Measurements from ENCODE around the gene MSTO1. TPM values are rescaled to one million over a fixed set of nuclear protein-coding genes. Genes with fewer than 3 reads are reported as not detected.
"Not testable (repeated sequence)": the region's sequence is repeated elsewhere in the genome, so short reads cannot be mapped to it uniquely, and the experiment has no call there.

The MSTO1 gene
- total RNA-seq, 1 donor from 2014 or later: 13.1 TPM

DNA sequence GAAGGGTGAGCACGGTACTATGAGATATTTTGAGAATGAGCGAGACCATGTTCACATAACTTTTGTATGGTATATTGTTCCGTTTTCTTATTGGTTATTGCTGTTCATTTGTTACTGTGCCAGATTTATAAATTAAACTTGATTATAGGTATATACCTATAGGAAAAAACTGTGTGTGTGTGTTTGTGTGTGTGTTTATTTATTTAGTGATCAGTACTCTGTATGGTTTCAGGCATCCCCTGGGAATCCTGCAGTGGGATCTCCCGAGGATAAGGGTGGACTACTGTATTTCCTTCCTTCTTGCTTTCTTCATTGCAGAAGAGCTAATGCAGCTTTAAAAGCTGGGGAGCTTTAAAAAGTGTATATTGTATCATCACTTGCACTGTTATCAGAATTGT lies 39.4 kb upstream of the MSTO1 start:
- Histone ChIP-seq H3K4me1 (peaks cover 14% of the 10 kb centered on the region), H3K27ac (replicated peaks) (no peak overlapping the region), H3K27me3 (ENCODE audit: low read depth) (no peaks in the 10 kb centered on the region), H3K36me3 (no peaks in the 10 kb centered on the region), H3K9me3 (replicated peaks) (no peaks in the 10 kb centered on the region), H3K4me3 (no peak overlapping the region)
- no peak for DNase-seq
- TF ChIP-seq, protein P1, sequence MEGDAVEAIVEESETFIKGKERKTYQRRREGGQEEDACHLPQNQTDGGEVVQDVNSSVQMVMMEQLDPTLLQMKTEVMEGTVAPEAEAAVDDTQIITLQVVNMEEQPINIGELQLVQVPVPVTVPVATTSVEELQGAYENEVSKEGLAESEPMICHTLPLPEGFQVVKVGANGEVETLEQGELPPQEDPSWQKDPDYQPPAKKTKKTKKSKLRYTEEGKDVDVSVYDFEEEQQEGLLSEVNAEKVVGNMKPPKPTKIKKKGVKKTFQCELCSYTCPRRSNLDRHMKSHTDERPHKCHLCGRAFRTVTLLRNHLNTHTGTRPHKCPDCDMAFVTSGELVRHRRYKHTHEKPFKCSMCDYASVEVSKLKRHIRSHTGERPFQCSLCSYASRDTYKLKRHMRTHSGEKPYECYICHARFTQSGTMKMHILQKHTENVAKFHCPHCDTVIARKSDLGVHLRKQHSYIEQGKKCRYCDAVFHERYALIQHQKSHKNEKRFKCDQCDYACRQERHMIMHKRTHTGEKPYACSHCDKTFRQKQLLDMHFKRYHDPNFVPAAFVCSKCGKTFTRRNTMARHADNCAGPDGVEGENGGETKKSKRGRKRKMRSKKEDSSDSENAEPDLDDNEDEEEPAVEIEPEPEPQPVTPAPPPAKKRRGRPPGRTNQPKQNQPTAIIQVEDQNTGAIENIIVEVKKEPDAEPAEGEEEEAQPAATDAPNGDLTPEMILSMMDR (IDR thresholded peaks at IDR 0.05; ENCODE audit: borderline replicate concordance): no peak
- intact Hi-C loops (cut with micrococcal nuclease): no loop called here

DNA sequence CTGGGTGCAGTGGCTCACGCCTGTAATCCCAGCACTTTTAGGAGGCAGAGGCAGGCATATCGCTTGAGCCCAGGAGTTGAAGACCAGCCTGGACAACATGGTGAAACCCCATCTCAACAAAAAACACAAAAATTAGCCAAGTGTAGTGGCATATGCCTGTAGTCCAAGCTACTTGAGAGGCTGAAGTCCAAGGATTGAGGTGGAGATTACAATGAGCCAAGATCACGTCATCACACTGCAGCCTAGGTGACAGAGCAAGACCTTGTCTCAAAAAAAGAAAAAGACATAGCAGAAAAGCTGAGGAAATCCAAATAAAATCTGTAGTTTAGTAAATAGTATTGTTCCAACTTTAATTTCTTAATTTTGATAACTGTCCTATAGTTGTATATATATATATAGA lies 35.9 kb upstream of the MSTO1 start:
- Histone ChIP-seq H3K4me3 (no peak overlapping the region), H3K27me3 (ENCODE audit: low read depth) (no peaks in the 10 kb centered on the region), H3K27ac (replicated peaks) (no peak overlapping the region), H3K9me3 (replicated peaks) (no peaks in the 10 kb centered on the region), H3K4me1 (peaks cover 14% of the 10 kb centered on the region), H3K36me3 (no peaks in the 10 kb centered on the region)
- intact Hi-C loops (cut with micrococcal nuclease): no loop called here
- TF ChIP-seq, protein P1 (IDR thresholded peaks at IDR 0.05; ENCODE audit: borderline replicate concordance): no peak
- no peak for DNase-seq

DNA sequence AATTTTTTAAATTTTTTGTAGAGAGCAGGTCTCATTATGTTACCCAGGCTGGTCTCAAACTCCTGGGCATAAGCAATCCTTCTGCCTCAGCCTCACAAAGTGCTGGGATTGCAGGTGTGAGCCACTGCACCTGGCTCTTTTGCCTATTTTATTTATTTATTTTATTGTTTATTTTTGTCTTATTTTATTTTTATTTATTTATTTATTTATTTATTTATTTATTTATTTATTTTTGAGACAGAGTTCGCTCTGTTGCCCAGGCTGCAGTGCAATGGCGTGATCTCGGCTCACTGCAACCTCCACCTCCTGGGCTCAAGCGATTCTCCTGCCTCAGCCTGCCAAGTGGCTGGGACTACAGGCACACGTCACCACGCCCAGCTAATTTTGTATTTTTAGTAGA lies 34.4 kb upstream of the MSTO1 start:
- DNase-seq; intact Hi-C loops (cut with micrococcal nuclease); H3K27ac ChIP-seq (replicated peaks); H3K36me3 ChIP-seq; H3K4me1 ChIP-seq; H3K4me3 ChIP-seq; H3K27me3 ChIP-seq (ENCODE audit: low read depth); H3K9me3 ChIP-seq (replicated peaks): not testable (repeated sequence)

DNA sequence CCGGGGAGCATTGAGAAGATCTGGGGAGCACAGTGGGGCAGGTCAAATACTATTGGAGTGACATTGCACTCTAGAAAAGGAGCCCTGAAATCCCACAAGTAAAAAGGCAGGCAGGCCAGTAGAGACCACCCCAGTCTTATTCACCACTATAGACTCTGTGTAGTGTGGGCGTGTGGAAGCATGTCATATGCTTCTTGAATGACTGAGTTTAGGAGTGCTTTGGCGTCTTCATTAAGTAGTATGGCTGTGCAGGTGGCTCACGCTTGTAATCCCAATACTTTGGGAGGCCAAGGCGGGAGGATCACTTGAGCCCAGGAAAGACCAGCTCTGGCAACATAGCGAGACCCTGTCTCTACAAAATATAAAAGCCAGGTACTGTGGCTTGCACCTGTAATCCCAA lies 26.2 kb upstream of the MSTO1 start:
- H3K36me3 ChIP-seq; H3K27ac ChIP-seq (replicated peaks); DNase-seq; H3K4me1 ChIP-seq; H3K27me3 ChIP-seq (ENCODE audit: low read depth); H3K9me3 ChIP-seq (replicated peaks); H3K4me3 ChIP-seq; intact Hi-C loops (cut with micrococcal nuclease): not testable (repeated sequence)

DNA sequence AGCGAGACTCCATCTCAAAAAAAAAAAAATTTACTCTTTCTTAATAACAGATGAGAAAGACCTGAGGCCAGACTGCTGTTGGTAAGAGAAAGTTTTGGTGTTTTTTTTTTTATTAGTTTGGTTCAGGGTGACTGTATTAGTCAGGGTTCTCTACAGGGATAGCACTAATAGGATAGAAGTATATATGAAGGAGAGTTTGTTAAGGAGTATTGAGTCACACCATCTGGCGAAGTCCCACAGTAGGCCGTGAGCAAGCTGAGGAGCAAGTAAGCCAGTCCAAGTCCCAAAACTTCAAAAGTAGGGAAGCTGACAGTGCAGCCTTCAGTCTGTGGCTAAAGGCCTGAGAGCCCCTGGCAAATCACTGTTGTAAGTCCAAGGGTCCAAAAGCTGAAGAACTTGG lies 20.7 kb upstream of the MSTO1 start:
- H3K9me3 ChIP-seq (replicated peaks); intact Hi-C loops (cut with micrococcal nuclease); H3K4me1 ChIP-seq; H3K4me3 ChIP-seq; H3K36me3 ChIP-seq; DNase-seq; H3K27me3 ChIP-seq (ENCODE audit: low read depth); H3K27ac ChIP-seq (replicated peaks): not testable (repeated sequence)

DNA sequence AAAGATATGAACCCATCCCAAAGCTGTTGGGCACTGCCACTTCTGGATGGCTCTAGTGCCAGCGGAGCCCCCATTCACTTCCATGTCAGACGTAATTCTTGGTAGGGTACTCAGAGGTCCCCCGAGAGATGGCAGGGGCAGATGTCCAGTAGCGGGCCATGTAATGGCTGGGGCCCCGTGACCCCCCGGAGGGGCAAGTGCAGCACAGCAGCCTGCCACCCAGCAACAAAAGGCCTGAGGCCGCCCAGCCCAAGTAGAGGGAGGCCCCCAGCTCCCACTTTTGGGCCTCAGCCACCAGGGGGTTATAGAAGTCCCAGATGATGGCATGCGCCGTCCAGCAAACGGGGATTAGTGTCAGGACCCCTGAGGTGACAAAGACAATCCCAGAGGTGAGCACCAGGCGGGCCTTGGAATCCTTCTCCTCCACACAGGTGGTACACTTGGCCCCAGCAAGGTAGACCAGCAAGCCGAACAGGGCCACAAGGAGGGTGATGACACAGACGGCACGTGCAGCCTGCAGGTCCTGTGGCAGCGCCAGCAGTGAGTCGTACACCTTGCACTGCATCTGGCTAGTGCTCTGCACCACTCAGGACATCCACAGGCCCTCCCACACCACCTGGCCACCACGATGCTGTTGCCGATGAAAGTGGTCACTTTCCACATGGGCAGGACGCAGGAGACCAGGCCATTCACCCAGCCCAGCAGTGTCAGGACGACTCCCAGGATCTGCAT lies 19.3 kb upstream of the MSTO1 start:
- intact Hi-C loops (cut with micrococcal nuclease); H3K4me1 ChIP-seq; H3K27ac ChIP-seq (replicated peaks); H3K27me3 ChIP-seq (ENCODE audit: low read depth); H3K36me3 ChIP-seq; H3K4me3 ChIP-seq; DNase-seq; H3K9me3 ChIP-seq (replicated peaks): not testable (repeated sequence)

DNA sequence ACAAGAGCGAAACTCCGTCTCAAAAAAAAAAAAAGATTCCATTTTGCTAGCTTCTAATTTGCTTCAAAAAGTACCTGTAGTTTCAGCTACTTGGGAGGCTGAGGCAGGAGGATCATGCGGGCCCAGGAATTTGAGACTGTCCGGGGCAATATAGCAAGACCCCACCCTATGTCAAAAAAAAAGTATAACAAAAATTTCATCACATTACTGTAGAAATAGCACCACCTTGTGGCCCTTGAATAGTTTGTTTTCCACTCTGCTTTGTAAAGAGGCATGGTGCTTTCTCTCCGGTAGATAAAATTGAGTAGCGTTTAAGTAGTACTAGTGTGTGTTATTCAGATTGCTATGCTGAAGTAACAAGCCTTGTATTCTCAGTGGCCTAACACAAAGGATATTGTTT lies 18.2 kb upstream of the MSTO1 start:
- Histone ChIP-seq H3K27ac (replicated peaks) (no peak overlapping the region), H3K36me3 (no peaks in the 10 kb centered on the region), H3K9me3 (replicated peaks) (no peaks in the 10 kb centered on the region), H3K4me1 (no peaks in the 10 kb centered on the region), H3K4me3 (no peak overlapping the region), H3K27me3 (ENCODE audit: low read depth) (no peaks in the 10 kb centered on the region)
- intact Hi-C loops (cut with micrococcal nuclease): no loop called here
- no peak for DNase-seq
- TF ChIP-seq, protein P1 (IDR thresholded peaks at IDR 0.05; ENCODE audit: borderline replicate concordance): peak; percentile 68

DNA sequence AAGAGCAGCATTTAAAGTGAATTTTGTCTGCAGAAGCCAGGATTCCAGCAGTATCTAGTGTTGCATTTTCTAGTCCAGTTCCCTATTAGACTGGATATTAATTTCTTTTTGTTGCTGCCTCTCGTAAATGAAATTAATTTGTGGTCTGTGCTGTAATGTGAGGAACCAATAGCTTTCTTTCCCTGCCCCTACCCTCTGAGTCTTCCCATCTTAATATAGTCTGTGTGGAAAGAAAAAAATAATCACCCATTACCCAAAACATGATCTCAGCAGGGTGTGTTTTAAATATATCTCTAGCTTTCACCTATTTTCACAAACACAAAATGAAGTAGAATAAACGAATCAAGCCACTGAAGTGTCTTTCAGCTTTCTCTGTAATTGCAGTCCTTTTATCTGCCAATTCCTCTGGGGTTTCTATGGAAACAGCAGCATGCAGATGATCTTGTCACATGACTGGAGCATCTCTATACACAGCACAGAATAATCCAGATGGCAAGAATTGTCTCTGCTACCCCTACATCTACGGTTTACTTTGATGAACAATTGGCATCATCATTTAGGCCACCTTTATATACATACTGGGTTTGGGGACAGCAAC lies 14.0 kb upstream of the MSTO1 start:
- H3K27me3 ChIP-seq (ENCODE audit: low read depth); H3K4me3 ChIP-seq; H3K4me1 ChIP-seq; H3K9me3 ChIP-seq (replicated peaks); H3K36me3 ChIP-seq; intact Hi-C loops (cut with micrococcal nuclease); DNase-seq; H3K27ac ChIP-seq (replicated peaks): not testable (repeated sequence)

Data from left ventricle myocardium inferior (tissue), 1 donor.